Measurements from ENCODE around the gene CEP20.

CEP20 gene

GRCh38 chr16:15822957-15823356 lies 65.4 kb downstream of the CEP20 start:
- no peak overlapping the region for H3K9ac ChIP-seq
- H3K27me3 ChIP-seq: no peaks in the 10 kb centered on the region
- H3K27ac ChIP-seq: no peak overlapping the region
- peaks cover 0 to 21% (median 18%) of the 10 kb centered on the region in 11 experiments; a peak in 13 of 22 replicates for H3K9me3 ChIP-seq (replicated peaks in 1 of 11)
- H3K4me3 ChIP-seq: no peak overlapping the region
- H3K4me2 ChIP-seq: peak overlapping the region in 1 of 11 experiments; percentile 20; a peak in 1 of 22 replicates
- no peaks in the 10 kb centered on the region for H4K20me1 ChIP-seq
- no peak for TF ChIP-seq Cebpa-rat (IDR thresholded peaks at IDR 0.05)
- no peaks in the 10 kb centered on the region for H3K36me3 ChIP-seq
- H3K4me1 ChIP-seq: peaks cover 0 to 29% (median 11%) of the 10 kb centered on the region in 10 experiments; a peak in 12 of 20 replicates

- Histone ChIP-seq H3K4me3 (no peak overlapping the region), H3K9me3 (replicated peaks in 1 of 11) (peaks cover 18 to 41% (median 33%) of the 10 kb centered on the region in 11 experiments), H3K9ac (peak overlapping the region in 1 of 11 experiments; percentile 24; a peak in 1 of 22 replicates), H3K27me3 (no peaks in the 10 kb centered on the region), H3K4me1 (peaks cover 0 to 35% (median 11%) of the 10 kb centered on the region in 10 experiments; a peak in 12 of 20 replicates), H3K27ac (0 out of 22 replicates have a peak overlapping the region, but pooled peaks of 1 of the 11 experiments have one; percentile 3), H3K4me2 (peak overlapping the region in 4 of 11 experiments; percentile 38 to 65 (median 55); a peak in 9 of 22 replicates), H3K36me3 (no peaks in the 10 kb centered on the region), H4K20me1 (no peaks in the 10 kb centered on the region)
- no peak for TF ChIP-seq Cebpa-rat (IDR thresholded peaks at IDR 0.05)
Observed at GRCh38 chr16:15820837-15821236, 67.6 kb downstream of the CEP20 start.

DNA sequence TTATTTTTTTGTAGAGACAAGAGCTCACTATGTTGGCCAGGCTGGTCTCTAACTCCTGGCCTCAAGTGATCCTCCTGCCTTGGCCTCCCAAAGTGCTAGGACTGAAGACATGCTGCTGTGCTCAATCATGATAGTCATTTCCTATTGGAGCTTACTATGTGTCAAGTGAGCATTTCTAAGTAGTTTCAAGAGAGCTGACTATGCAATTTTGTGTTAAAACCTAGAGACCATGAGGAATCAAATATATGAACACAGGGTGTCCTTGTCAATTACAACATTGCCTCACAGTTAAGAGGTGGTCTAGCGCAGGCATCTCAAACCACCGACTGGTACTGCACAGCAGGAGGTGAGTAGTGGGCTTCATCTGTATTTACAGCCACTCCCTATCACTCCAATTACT lies 69.4 kb downstream of the CEP20 start:
- Histone ChIP-seq H3K9me3 (replicated peaks in 1 of 11) (peaks cover 34 to 55% (median 47%) of the 10 kb centered on the region in 11 experiments), H3K36me3 (no peaks in the 10 kb centered on the region), H3K27me3 (no peaks in the 10 kb centered on the region), H3K4me2 (no peak overlapping the region), H3K4me1 (peaks cover 0 to 37% (median 15%) of the 10 kb centered on the region in 10 experiments; a peak in 13 of 20 replicates), H4K20me1 (no peaks in the 10 kb centered on the region), H3K9ac (no peak overlapping the region), H3K27ac (no peak overlapping the region), H3K4me3 (no peak overlapping the region)
- TF ChIP-seq Cebpa-rat (IDR thresholded peaks at IDR 0.05): no peak

DNA sequence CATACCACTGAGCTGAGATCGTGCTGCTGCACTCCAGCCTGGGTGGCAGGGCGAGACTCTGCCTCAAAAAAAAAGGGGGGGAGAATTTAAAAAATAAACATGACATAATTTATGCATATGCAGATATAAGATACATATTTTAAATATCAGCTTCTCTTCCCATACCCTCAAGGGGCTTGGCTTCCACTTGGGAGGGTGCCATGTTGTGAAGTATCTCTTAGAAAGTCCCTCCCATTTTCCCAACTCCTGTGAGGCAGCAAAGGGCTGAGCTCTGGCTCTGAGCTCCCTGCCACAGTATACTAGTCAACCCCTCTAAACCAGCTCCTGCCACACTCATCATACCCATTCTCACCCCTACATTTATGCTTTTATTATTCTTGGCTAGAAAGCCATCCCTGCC lies 71.0 kb downstream of the CEP20 start:
- no peaks in the 10 kb centered on the region for H3K36me3 ChIP-seq
- no peak for TF ChIP-seq Cebpa-rat (IDR thresholded peaks at IDR 0.05)
- H3K4me3 ChIP-seq: no peak overlapping the region
- no peak overlapping the region for H3K9ac ChIP-seq
- peaks cover 34 to 55% (median 47%) of the 10 kb centered on the region in 11 experiments for H3K9me3 ChIP-seq (replicated peaks in 1 of 11)
- H3K27ac ChIP-seq: no peak overlapping the region
- no peak overlapping the region for H3K4me2 ChIP-seq
- peaks cover 4 to 49% (median 31%) of the 10 kb centered on the region in 10 experiments for H3K4me1 ChIP-seq
- no peaks in the 10 kb centered on the region for H3K27me3 ChIP-seq
- no peaks in the 10 kb centered on the region for H4K20me1 ChIP-seq

DNA sequence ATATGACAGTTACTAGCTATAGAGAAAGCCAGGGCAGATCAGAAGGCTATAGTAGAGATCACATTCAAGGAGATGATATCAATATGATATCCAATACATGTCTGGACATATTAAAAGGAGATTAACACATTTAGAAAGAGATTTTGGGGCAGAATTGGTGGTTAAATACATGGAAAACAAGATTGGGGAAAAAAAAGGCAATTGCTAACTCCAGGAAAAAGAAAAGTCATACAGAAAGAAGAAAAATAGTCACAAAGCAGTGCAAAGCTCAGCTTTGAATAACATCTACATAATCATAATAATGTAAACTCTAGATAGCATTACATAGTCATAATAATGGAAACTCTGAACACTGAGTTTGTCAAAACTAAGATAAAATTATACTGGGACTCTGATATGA lies 72.2 kb downstream of the CEP20 start:
- H3K27me3 ChIP-seq: peaks cover 0 to 7% (median 0%) of the 10 kb centered on the region in 11 experiments; a peak in 4 of 22 replicates
- H3K9me3 ChIP-seq (replicated peaks in 1 of 11): peaks cover 34 to 56% (median 47%) of the 10 kb centered on the region in 11 experiments
- no peak overlapping the region for H3K4me2 ChIP-seq
- no peak overlapping the region for H3K27ac ChIP-seq
- peaks cover 16 to 57% (median 43%) of the 10 kb centered on the region in 10 experiments for H3K4me1 ChIP-seq
- H3K9ac ChIP-seq: no peak overlapping the region
- no peaks in the 10 kb centered on the region for H3K36me3 ChIP-seq
- H4K20me1 ChIP-seq: no peaks in the 10 kb centered on the region
- TF ChIP-seq Cebpa-rat (IDR thresholded peaks at IDR 0.05): no peak
- H3K4me3 ChIP-seq: no peak overlapping the region
